Stimulated activated CD8-positive, alpha-beta memory T cell treated with anti-CD3 and anti-CD28 coated beads, Interleukin-15, amount 100 ng/mL, for 48 hours (primary cell): ENCODE data around the gene CERCAM.
"Not testable (repeated sequence)": the region's sequence is repeated elsewhere in the genome, so short reads cannot be mapped to it uniquely, and the experiment has no call there.

Experiments used
- DNase-seq, 2 donors: peaks; one replicate each; pipeline ENCODE4 v3.0.0-alpha.2; 2020; ENCODE audit warnings: low read depth in 2 of 2

The CERCAM gene

DNA sequence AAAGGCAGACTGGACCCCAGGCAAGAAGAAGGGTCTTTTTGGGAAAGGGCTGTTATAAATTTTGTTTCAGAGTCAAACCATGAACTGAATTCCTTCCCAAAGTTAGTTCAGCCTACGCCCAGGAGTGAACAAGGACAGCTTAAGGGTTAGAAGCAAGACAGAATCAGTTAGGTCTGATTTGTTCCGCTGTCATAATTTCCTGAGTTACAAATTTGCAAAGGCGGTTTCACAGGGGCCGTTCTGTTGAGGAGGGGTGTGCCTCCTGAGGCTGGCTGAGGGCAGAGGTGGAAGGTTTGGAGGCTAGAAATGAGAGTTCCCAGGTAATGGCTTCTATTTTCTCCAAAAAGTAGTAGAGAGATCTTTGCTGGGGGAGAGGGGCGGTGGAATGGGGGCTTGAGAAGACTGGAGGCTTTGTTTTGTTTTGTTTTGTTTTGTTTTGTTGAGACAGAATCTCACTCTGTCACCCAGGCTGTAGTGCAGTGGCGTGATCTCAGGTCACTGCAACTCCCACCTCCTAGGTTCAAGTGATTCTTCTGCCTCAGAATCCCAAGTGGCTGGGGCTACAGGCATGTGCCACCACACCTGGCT is 4.1 kb upstream of the CERCAM start:
- DNase-seq = no peak

DNA sequence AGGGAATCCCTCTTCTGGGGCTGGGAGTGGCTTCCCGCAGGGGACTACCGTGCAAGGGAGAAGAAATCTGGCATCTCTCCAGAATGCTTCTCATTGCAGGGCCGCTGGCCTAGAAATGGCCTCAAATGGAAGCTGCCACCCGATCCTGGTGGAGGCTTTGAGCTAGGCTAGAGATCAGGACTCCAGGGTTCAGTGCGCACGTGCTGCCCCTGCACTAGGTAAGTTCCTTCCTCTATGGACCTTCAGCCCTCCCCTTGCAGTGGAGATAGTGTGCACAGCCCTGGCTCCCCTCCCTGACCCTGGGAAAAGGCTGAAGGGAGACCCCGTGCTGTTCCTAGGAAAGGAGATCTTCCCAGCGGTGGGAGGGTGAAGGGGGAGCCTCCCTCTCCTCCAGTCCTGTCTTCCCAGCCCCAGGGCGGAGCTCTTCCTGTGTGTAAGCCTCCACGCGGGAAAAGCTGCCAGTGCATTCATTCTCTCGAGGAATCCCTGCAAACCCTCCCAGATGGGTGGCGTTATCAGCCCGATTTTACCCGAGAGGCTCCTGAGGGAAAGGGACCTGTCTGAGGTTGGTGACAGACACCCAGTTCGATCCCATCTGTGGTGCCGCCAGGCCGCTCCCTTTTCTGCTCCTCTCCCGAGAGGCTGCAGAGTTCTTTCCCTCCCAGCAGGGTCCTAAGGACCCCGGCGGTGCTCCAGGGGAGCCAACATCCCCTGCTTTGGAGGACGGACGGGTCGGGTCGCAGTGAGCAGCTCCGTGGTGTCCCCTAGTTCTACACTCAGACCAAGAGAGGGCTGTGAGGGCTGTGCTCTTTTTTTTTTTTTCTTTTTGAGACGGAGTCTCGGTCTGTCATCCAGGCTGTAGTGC is 1.4 kb upstream of the CERCAM start:
- no peak for DNase-seq

DNA sequence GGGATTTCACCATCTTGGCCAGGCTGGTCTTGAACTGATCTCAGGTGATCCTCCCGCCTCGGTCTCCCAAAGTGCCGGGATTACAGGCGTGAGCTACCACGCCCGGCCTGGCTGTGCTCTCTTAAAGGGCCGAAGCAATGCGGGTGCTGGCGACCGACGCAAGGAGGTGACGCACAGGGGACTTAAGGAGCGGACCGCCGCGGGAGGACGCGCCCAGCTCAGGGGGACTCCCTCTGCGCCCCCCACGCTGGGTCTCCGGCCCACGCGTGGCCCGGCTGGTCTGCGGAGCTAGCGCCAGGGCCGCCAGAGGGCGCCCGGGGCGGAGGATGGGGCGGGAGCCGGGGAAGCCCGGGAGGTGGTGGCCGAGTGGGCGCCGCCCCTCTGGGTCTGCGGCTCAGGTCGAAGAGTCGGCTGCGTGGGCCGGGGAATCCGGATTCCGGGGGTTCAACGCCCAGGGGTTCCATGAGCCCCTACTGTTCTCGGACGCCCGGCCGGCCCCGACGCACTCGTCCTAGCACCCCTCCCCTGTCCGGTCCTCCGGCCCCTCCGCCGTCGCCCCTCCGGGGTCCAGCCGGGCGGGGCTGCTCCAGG is 502 bp upstream of the CERCAM start:
- DNase-seq = peak; percentile 63 to 66

DNA sequence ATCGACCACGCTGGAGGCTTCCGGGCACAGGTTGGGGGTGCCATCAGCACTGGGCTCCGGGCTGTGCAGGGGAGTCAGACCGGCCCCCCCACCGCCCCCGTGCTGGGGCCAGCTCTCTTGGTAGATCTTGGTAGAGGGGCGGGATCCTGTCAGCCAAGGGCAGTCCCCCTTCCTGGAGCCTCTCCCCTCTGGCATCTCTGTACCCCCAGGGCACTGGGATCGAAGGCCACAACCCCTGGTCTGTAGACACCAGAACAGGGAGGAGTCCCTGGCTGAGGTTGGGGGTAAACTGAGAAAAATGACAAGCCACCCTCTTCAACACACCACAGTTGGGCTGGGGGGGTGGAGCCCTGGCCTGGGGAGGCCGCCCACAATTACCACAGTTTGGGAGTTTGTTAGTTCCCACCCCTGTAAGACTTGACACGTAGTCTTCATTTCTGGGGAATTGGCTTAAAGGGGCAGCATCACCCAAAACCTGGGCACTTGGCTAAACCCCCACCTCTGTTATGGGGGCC is 882 bp downstream of the CERCAM start:
- DNase-seq = peak in 1 of 2 donors; percentile 5

DNA sequence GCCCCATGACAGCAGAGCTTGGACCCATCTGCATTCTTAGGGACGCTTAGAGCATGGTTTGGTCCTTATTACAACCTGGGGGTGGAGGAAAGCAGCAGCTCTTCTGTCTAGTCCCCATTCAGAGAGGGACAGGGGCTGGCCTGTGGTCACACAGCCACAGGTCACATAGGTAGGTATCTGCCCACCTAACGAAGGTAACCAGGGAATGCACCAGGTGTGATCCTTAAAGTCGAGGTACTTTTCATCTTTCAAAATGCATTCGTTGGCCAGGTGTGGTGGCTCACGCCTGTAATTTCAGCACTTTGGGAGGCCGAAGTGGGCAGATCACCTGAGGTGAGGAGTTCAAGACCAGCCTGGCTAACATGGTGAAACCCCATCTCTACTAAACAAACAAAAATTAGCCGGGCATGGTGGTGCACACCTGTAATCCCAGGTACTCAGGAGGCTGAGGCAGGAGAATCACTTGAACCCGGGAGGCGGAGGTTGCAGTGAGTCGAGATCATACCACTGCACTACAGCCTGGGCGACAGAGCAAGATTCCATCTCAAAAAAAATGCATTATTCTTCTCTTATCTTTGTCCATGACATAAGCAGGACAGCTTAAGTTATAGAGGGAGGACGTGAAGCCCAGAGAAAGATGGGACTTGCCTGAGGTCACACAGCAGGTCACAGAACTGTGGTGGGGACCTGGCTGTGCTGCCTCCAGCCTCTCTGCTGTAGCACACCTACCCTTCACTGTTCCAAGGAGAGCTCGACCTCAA is 1.5 kb downstream of the CERCAM start:
- not testable (repeated sequence) for DNase-seq

DNA sequence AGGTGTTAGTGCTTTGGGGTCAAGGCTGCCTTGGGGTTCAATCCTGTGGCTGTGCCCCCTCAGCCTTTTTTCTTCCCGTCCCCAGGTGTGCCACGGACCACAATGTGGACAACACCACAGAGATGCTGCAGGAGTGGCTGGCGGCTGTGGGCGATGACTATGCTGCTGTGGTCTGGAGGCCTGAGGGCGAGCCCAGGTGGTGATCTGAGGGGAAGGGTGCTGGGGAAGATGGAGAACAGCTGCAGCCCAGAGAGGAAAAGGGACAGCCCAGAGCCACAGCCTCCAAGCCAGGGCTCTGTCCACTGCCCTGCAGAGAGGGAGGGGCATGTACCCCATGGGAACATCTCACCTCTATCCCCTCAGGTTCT is 2.1 kb downstream of the CERCAM start:
- DNase-seq = no peak

DNA sequence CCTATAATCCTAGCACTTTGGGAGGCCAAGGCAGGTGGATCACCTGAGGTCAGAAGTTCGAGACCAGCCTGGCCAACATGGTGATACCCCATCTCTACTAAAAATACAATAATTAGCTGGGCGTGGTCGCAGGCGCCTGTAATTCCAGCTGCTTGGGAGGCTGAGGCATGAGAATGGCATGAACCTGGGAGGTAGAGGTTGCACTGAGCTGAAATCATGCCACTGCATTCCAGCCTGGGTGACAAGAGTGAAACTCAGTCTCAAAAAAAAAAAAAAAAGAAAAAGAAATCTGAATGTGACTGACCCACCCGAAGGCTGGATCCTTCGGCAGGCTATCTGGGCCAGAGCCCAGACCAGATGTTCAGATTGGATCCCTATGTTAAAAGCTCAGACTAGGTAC is 2.7 kb downstream of the CERCAM start:
- not testable (repeated sequence) for DNase-seq

DNA sequence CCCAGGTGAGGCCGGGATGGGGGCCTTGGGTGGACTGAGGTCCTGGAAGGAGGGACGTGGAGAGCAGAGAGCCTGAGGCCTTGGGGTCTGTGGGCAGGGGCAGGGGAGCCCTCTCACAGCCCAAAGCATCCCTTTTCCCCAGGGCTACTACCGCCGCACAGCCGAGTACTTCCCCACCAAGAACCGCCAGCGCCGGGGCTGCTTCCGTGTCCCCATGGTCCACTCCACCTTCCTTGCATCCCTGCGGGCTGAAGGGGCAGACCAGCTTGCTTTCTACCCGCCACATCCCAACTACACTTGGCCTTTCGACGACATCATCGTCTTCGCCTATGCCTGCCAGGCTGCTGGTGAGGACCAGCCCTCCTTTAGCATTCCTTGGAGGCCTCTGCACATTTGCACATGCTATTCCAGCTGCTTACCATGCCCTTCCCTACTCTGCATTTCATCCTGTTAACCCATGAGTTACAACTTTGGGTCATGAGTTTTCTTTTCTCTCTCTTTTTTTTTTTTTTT is 3.7 kb downstream of the CERCAM start:
- no peak for DNase-seq

DNA sequence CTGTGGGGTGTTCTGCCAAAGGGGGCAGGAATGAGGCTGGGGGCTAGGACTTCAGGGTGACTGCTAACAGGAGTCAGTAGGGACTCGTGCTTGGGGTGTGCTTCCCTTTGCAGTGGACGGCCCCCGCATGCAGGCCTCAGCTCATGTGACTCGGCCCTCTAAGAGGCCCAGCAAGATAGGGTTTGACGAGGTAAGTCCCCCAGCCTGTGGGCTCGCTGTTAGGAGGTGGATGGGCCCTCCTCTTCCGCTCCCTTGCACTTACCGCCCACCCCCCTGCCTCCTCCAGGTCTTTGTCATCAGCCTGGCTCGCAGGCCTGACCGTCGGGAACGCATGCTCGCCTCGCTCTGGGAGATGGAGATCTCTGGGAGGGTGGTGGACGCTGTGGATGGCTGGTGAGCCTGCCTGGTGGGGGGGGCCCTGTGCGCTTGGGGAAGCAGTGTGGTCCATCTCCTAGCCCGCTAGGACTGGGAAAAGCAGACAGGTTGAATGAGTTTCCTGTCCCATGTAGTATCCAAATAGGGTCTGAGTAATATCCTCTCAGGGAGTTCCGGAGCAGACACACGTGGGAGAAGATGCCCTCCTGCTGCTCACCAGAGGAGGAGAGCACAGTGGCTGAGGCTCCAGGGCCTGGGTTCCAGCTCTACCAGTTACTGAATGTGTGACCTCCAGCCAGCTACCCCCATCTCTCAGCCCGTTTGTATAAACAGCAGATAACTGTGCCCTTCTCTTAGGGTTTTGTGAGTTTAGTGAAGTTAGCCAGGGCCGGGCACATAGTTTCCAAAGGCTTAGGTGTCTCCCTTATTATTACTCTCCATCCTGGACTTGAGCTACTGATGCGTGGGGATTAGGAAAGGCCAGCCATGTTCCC is 8.2 kb downstream of the CERCAM start:
- DNase-seq = no peak

DNA sequence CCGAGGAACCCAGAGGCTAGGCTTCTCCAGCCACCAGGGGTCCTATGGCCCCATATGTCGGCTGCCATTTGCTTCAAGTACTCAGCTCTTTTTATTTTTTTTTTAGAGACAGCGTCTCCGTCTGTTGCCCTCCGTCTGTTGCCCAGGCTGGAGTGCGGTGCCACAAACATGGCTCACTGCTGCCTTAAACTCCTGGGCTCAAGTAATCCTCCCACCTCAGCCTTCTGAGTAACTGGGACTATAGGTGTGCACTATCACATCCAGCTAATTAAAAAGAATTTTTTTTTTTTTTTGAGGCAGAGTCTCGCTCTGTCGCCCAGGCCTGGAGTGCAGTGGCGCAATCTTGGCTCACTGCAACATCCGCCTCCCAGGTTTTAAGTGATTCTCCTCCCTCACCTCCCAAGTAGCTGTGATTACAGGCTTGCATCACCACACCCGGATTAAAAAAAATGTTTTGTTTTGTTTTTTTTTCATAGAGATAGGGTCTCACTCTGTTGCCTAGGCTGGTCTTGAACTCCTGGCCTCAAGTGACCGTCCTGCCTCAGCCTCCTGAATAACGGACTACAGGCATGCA is 8.9 kb downstream of the CERCAM start:
- DNase-seq = no peak

DNA sequence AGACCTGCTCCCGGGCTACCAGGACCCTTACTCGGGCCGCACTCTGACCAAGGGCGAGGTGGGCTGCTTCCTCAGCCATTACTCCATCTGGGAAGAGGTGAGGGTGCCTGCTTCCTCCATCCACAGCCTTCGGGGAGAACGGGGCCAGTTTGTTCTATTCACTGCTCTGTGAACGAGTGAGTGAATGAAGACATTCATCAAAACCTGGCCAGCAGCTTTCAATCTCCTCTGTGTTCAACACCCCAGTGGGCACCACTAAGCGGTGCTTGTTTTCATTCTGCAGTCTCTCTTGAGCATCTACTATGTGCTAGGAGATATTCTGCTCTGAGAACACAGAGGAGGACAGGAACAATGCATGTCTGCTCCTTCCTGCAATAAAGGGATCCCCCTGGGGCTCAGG is 10.6 kb downstream of the CERCAM start:
- no peak for DNase-seq

DNA sequence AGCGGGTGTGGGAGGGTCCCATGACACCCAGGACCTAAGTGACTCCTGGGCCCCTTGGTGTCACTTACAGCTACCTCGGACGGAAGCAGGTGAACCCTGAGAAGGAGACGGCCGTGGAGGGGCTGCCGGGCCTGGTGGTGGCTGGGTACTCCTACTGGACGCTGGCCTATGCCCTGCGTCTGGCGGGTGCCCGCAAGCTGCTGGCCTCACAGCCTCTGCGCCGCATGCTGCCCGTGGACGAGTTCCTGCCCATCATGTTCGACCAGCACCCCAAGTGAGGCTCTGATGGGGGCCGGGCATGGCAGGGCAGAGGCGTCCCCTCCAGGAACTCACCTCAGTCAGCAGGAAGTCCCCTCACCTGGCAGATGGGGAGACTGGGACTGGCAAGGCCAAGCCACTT is 13.7 kb downstream of the CERCAM start:
- DNase-seq = no peak

DNA sequence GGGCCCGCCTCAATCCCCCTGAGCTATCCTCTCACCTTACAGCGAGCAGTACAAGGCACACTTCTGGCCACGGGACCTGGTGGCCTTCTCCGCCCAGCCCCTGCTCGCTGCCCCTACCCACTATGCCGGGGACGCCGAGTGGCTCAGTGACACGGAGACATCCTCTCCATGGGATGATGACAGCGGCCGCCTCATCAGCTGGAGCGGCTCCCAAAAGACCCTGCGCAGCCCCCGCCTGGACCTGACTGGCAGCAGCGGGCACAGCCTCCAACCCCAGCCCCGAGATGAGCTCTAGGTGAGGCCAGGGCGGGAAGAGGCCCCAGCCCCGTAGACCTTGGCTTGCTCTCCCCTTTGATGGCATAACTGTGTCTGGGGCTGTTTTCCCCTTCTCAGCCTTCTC is 15.0 kb downstream of the CERCAM start:
- DNase-seq = no peak

DNA sequence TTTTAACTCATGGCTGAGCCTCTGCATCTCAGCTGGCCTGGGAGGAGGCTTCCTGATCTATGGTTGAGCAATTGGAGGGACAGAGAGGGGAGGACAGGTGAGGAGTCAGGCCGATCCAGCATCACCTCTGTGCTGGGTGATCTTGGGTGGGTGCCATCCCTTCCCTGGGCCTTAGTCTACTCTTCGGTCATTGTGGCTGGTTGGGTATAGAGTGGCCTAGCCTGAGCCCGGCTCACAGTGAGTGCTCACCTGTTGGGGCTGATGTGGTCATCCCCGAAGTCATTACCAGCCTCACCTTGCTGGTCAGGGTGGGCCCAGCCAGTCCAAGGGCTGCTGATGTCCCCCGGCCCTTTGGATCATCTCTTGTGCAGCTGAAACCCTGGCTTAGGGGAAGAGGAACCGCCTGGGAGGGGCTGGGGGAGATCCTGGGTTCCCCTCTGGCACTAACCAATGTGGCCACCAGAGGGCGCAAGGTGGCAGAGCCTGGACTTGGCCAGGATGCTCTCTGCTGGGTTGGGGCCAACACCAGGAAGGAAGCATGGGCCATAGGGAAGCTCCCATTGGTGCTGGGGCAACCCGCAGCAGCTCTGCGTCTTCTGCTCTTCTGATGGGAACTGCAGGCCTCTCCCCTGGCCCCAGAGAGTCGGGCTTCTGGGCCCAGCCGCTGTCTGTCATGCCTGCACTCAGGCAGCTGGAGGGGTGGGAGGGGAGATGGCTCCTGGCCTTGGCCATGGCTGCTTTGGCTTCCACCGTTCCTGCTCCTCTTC is 17.9 kb downstream of the CERCAM start:
- peak; percentile 48 to 59 for DNase-seq

DNA sequence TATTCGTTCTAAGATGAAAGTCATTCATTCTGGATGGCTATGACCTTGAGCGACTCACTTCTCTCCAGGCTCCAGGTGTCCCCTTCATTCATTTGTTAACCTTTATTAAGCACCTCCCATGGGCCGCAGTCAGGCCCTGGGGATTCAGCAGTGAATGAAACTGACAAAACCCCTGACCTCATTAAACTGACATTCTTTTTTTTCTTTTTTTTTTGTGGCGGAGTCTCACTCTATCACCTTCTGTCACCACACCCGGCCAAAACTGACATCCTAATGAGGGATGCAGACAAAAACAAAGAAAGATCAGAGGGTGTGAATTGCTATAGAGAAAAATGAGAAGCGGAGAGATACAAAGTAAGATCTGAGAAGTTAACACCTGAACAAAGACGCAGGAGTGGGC is 18.6 kb downstream of the CERCAM start:
- no peak for DNase-seq

DNA sequence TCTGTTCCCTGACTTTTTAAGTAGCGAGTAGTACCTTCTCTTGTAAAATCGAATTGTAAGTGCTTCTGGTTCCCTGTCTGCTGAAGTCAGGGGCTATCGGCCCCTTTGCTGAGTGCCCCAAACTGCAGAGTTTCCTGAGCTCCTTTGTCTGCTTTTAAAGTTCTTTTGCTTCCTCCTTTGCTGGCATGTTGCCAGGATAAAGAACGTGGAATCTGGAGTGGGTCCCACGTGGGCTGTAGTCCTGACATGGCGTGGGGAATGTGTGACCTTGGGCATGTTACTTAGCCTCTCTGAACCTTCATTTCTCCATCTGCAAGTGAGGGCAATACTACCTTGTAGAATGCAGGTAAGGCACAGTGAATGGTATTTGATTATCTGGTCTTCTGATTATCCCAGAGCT is 21.5 kb downstream of the CERCAM start:
- DNase-seq = no peak

DNA sequence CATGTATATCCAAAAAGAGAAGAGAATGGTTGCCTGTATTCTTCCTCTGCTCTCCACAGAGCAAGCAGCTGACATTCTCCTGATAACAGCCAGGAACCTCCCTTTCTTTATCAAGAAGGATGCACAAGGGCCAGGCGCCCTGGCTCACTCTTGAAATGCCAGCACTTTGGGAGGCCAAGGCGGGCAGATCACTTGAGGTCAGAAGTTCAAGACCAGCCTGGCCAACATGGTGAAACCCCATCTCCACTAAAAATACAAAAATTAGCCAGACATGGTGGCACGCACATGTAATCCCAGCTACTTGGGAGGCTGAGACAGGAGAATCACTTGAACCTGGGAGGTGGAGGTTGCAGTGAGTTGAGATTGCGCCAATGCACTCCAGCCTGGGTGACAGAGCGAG is 25.8 kb downstream of the CERCAM start:
- DNase-seq = not testable (repeated sequence)

DNA sequence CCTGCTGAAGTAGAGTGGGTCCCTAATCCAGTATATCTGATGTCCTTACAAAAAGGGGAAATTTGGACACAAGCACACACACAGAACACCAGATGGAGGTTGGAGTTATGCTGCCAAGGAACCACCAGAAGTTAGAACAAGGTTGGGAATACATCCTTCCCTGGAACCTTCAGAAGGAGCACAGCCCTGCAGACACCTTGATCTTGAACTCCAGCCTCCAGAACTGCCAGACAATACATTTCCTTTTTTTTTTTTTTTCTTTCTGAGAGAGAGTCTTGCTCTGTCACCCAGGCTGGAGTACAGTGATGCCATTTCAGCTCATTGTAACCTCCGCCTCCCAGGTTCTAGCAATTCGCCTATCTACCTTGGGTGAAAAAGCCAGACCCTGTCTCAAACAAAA is 28.1 kb downstream of the CERCAM start:
- DNase-seq = no peak

DNA sequence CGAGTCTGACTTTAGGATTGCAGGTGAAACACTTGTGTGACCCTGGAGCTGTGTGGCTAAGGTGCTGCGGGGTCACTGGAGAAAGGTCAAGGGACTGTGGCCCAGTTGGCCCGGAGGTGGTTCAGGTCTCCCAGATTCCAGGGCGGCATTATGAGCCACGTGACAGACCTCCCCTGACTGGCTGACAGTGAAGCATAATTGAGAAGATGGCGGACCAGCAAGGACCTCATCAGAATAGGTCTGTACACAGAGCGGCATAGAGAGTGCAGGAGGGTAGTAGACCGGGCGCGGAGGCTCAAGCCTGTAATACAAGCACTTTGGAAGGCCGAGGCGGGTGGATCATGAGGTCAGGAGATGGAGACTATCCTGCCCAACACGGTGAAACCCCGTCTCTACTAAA is 34.3 kb downstream of the CERCAM start:
- no peak for DNase-seq
